ENCODE results near the gene ABCC3. TPM values are rescaled to one million over a fixed set of nuclear protein-coding genes. Genes with fewer than 3 reads are reported as not detected.

Gene ABCC3
- total and polyA plus RNA-seq, 8 donors = 47.2 to 209 (median 99.7) TPM

DNA sequence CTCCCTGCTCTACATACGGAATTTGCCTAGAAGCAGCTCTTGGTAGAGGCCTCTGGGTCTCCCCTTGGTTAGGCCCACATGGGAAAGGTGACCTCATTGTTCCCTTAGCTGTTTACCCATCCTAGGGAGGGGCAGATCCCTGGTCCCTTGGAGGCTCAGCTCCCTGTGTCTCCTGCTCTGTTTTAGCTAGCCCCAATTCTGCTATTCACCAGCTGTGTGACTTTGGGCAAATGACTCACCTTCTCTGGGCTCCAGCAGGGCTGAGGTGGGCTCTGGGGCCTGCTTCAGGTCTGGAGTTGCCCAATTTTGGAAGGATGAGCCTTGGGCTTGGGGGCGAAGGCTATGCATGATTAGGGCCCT, 3.9 kb downstream of the ABCC3 start:
- FAIRE-seq = no peak
- 67 to 71% methylated on average over 2 of the region's 2 CpGs for WGBS, 2 donors

DNA sequence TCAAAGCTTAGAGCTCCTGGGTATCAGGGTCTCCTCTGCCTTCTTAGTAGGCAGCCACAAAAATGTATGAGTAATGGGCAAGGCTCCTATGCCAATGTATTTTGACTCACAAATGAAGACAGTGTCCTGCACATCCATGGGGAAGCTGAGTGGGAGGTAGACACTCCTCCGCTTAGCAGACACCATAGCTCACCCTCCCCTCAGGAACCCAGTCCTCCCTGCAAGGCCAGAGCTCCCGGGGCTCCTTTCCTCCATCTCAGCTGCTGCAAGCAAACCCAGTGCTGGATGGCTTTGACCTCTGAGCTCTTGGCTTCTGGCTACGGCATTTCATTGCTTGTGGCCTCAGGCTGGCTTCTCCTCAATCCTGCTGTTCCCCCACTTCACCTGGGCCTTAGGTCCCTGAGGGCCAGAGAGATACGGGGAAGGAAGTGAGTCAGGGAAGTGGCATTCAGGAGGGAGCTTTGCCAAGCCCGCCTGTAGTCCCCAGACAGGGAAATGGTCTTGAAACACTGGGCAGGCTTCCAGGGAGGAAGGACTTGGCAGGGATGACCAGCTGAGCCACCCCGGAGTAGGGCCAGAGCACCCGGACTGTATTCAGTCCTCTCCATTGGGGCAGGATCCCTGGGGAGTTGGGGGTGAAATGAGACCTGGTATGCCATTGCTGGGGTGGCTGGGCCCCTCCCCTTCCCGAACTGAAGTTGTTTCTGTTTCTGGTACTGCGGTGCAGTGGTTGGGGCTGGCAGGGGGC, 4.5 kb downstream of the ABCC3 start:
- WGBS, 2 donors = 9% methylated on average over 9 of the region's 9 CpGs
- Histone ChIP-seq H3K36me3 (no peaks in the 10 kb centered on the region), H3K4me1 (peaks cover 36 to 61% (median 44%) of the 10 kb centered on the region in 3 donors), H3K4me3 (no peak overlapping the region), H3K27me3 (no peaks in the 10 kb centered on the region), H3K9me3 (no peaks in the 10 kb centered on the region), H3K27ac (peak overlapping the region; percentile 50 to 85 (median 74))
- FAIRE-seq = no peak
- TF ChIP-seq, protein P1, sequence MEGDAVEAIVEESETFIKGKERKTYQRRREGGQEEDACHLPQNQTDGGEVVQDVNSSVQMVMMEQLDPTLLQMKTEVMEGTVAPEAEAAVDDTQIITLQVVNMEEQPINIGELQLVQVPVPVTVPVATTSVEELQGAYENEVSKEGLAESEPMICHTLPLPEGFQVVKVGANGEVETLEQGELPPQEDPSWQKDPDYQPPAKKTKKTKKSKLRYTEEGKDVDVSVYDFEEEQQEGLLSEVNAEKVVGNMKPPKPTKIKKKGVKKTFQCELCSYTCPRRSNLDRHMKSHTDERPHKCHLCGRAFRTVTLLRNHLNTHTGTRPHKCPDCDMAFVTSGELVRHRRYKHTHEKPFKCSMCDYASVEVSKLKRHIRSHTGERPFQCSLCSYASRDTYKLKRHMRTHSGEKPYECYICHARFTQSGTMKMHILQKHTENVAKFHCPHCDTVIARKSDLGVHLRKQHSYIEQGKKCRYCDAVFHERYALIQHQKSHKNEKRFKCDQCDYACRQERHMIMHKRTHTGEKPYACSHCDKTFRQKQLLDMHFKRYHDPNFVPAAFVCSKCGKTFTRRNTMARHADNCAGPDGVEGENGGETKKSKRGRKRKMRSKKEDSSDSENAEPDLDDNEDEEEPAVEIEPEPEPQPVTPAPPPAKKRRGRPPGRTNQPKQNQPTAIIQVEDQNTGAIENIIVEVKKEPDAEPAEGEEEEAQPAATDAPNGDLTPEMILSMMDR (IDR thresholded peaks at IDR 0.05) = no peak
- peak; percentile 87 to 99 (median 98) for DNase-seq
- peak; percentile 73 to 81 (median 79) for ATAC-seq
- intact Hi-C loops (cut with DNase I) = no loop called here

More for the DNA sequence above, 3.9 kb downstream of the ABCC3 start:
- H3K9me3 ChIP-seq = no peaks in the 10 kb centered on the region
- no peak overlapping the region for H3K4me3 ChIP-seq
- ATAC-seq (peak in 3 of 4 donors; percentile 3 to 12 (median 4)), DNase-seq (peak in 2 of 6 donors; percentile 21 to 23)
- no peaks in the 10 kb centered on the region for H3K36me3 ChIP-seq
- intact Hi-C loops (cut with DNase I) = no loop called here
- H3K27me3 ChIP-seq = no peaks in the 10 kb centered on the region
- TF ChIP-seq, protein P1 (IDR thresholded peaks at IDR 0.05) = no peak
- H3K27ac ChIP-seq = peak overlapping the region; percentile 50 to 85 (median 74)
- H3K4me1 ChIP-seq = peaks cover 36 to 61% (median 44%) of the 10 kb centered on the region in 3 donors

DNA sequence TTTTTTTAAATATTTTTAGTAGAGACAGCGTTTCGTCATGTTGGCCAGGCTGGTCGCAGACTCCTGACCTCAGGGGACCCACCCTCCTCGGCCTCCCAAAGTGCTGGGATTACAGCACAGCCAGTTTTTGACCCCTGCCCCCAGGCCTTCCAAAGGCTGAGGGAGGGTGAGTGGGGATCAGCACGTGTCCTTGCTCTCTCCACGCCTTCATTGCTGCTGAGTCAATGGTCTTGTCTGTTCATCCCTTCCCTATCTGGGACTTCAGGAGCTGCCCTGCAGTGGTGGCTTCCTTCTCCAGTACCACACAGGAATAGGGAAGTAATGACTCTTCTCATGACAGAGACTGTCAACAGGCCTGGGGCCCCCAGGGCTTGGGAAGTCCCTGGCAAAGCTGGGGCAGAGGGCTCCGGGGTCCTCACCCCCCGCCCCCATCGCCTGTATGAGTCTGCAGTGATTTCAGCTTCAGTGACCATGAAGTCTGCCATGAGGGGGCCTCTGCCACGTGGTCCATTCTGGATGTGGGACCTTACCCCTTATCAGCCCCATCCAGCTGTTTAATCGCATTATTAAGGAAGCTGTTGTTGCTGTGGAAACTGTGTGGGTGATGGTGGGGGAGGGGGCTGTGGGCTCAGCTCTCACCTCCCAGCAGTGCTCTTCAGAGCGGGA, 6.1 kb downstream of the ABCC3 start:
- TF ChIP-seq, protein P1 (IDR thresholded peaks at IDR 0.05) = no peak
- Histone ChIP-seq H3K4me3 (no peak overlapping the region), H3K4me1 (peaks cover 36 to 61% (median 43%) of the 10 kb centered on the region in 3 donors), H3K9me3 (no peaks in the 10 kb centered on the region), H3K27ac (peak overlapping the region in 3 of 4 donors; percentile 8 to 85 (median 83)), H3K36me3 (no peaks in the 10 kb centered on the region), H3K27me3 (no peaks in the 10 kb centered on the region)
- WGBS, 2 donors = 66 to 68% methylated on average over 12 of the region's 12 CpGs
- DNase-seq (peak in 3 of 6 donors; percentile 25 to 58 (median 43)), ATAC-seq (peak in 2 of 4 donors; percentile 7 to 17), FAIRE-seq (no peak)
- intact Hi-C loops (cut with DNase I) = loop anchor here in 1 of 3 donors (5.0 kb wide), 1 partner anchor 41 kb away; no protein-coding TSS in a partner anchor

DNA sequence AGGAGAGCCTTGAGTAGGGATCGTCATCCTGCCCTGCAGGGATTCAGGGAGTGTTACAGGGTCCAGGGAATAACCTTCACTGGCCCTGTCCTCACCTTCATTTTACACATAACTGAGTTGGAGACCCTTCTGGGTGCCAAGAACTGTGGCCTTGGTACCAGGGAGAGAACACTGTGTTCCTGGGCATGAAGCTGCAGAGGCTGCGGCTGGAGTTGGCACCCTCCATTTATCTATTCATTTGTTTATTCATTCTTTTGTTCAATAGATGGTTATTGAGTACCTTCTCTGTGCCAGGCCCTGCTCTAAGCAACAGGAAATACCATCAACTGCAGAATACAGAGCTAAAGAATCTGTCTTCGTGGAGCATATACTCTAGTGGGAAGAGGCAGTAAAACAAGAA, 6.7 kb downstream of the ABCC3 start:
- Histone ChIP-seq H3K36me3 (no peaks in the 10 kb centered on the region), H3K4me1 (peaks cover 36 to 61% (median 40%) of the 10 kb centered on the region in 3 donors), H3K4me3 (no peak overlapping the region), H3K27me3 (no peaks in the 10 kb centered on the region), H3K27ac (peak overlapping the region in 3 of 4 donors; percentile 8 to 85 (median 83)), H3K9me3 (no peaks in the 10 kb centered on the region)
- TF ChIP-seq, protein P1 (IDR thresholded peaks at IDR 0.05) = no peak
- DNase-seq (peak in 2 of 6 donors; percentile 20 to 29), ATAC-seq (no peak), FAIRE-seq (no peak)
- 33 to 39% methylated on average over 3 of the region's 3 CpGs for WGBS, 2 donors
- intact Hi-C loops (cut with DNase I) = loop anchor here in 1 of 3 donors (5.0 kb wide), 1 partner anchor 41 kb away; no protein-coding TSS in a partner anchor
